AG09319 (cell line): Measurements from ENCODE around the gene TPTE.
"Not testable (repeated sequence)": the region's sequence is repeated elsewhere in the genome, so short reads cannot be mapped to it uniquely, and the experiment has no call there.

Experiments
- DNase-seq: peaks from one replicate; pipeline ENCODE4 v3.0.0-alpha.2; 2010; ENCODE audit warnings: low read depth; ENCODE audit errors: extremely low read depth
- CTCF ChIP-seq: IDR thresholded peaks from 2 replicates; pipeline ENCODE4 v1.5.1; 2011; ENCODE audit warnings: low read depth, mild to moderate bottlenecking, inconsistent platforms, low read length, moderate library complexity

Gene TPTE

GRCh38 chr21:10575311-10575667 is 53.9 kb downstream of the TPTE start:
- DNase-seq: no peak
- no peak for TF ChIP-seq CTCF

GRCh38 chr21:10578910-10579309 is 57.5 kb downstream of the TPTE start:
- not testable (repeated sequence) for DNase-seq

- not testable (repeated sequence) for DNase-seq
Measured at GRCh38 chr21:10589115-10589514, 67.7 kb downstream of the TPTE start.

GRCh38 chr21:10607074-10607473 is 85.7 kb downstream of the TPTE start:
- not testable (repeated sequence) for DNase-seq

GRCh38 chr21:10614285-10614684 is 92.9 kb downstream of the TPTE start:
- DNase-seq: not testable (repeated sequence)

- not testable (repeated sequence) for DNase-seq
Measured at GRCh38 chr21:10616061-10616460, 94.7 kb downstream of the TPTE start.

- no peak for TF ChIP-seq CTCF
- no peak for DNase-seq
Measured at GRCh38 chr21:10616535-10616934, 95.2 kb downstream of the TPTE start.

GRCh38 chr21:10617133-10617752 is 95.9 kb downstream of the TPTE start:
- not testable (repeated sequence) for DNase-seq

- DNase-seq: no peak
- no peak for TF ChIP-seq CTCF
Measured at GRCh38 chr21:10627316-10627863, 106.0 kb downstream of the TPTE start.

GRCh38 chr21:10629239-10629638 is 107.9 kb downstream of the TPTE start:
- DNase-seq: not testable (repeated sequence)

GRCh38 chr21:10630829-10631228 is 109.4 kb downstream of the TPTE start:
- DNase-seq: not testable (repeated sequence)

GRCh38 chr21:10631316-10631715 is 109.9 kb downstream of the TPTE start:
- DNase-seq: not testable (repeated sequence)

GRCh38 chr21:10638144-10638543 is 116.8 kb downstream of the TPTE start:
- DNase-seq: not testable (repeated sequence)
